Panc1 (cell line): Measurements from ENCODE around the gene THAP3. TPM values are rescaled to one million over a fixed set of nuclear protein-coding genes. Genes with fewer than 3 reads are reported as not detected.

Experiments
- ATAC-seq: fragments of 200-7000 bp; cut with Tn5 transposase; 2 replicates; pipeline ENCODE4 v1.9.1; 2020; ENCODE audit warnings: mild to moderate bottlenecking, moderate library complexity
- BruUV-seq: library from RNA; stranded (reverse); fragments of 400-500 nt; replicated peaks from 2 replicates; lab custom pipeline; 2021; lab: Mats Ljungman, UMichigan
- CTCF ChIA-PET: fragments of 300-600 bp; sonication (Branson Sonifier 250); formaldehyde crosslinking; loops from one replicate; lab custom pipeline; 2022; ENCODE audit warnings: antibody characterized with exemption; lab: Charles Lee
- POLR2A ChIA-PET: fragments of 300-600 bp; sonication (Branson Sonifier 250); formaldehyde crosslinking; loops from one replicate; lab custom pipeline; 2022; ENCODE audit warnings: antibody characterized with exemption; lab: Charles Lee
- DNase-seq: peaks from one replicate; pipeline ENCODE4 v3.0.0-alpha.2; 2010; ENCODE audit warnings: low read depth, low spot score
- H3K27ac ChIP-seq: 2 replicates; pipeline ENCODE4 v1.5.1; 2011; ENCODE audit warnings: mild to moderate bottlenecking, low read length, inconsistent platforms
- H3K27me3 ChIP-seq: fragments of 200-500 bp; sonication (Bioruptor generic); 2 replicates; pipeline ENCODE4 v1.6.0; 2014; ENCODE audit warnings: low read length, inconsistent platforms; ENCODE audit not compliant: control insufficient read depth, insufficient read depth
- H3K36me3 ChIP-seq: fragments of 200-500 bp; sonication (Bioruptor generic); 2 replicates; pipeline ENCODE4 v1.5.1; 2014; ENCODE audit warnings: inconsistent platforms, mild to moderate bottlenecking, low read length, moderate library complexity; ENCODE audit not compliant: control insufficient read depth, insufficient read depth
- H3K4me1 ChIP-seq: 2 replicates; pipeline ENCODE4 v1.5.1; 2011; ENCODE audit warnings: inconsistent platforms, mild to moderate bottlenecking, low read length, moderate library complexity; ENCODE audit not compliant: control insufficient read depth, insufficient read depth
- H3K4me3 ChIP-seq, 2 experiments: 2 replicates each; pipeline ENCODE4 v1.5.1; 2011 to 2012; ENCODE audit warnings: low read depth in 2 of 2, low read length in 2 of 2, mild to moderate bottlenecking in 2 of 2, inconsistent platforms in 1 of 2, moderate library complexity in 1 of 2
- H3K9me3 ChIP-seq: fragments of 200-500 bp; sonication (Bioruptor generic); 2 replicates; pipeline ENCODE4 v1.5.1; 2014; ENCODE audit warnings: low read depth, mild to moderate bottlenecking, inconsistent platforms, low read length, moderate library complexity; ENCODE audit not compliant: control insufficient read depth, insufficient read depth
- REST ChIP-seq, 2 experiments: IDR thresholded peaks; 2 replicates each; pipeline ENCODE4 v1.6.1; 2011 to 2012; ENCODE audit warnings: low read depth in 2 of 2, control low read depth in 1 of 2, low read length in 1 of 2, mild to moderate bottlenecking in 1 of 2, moderate library complexity in 1 of 2; ENCODE audit not compliant: insufficient read depth in 1 of 2
- SIN3A ChIP-seq: IDR thresholded peaks from 2 replicates; pipeline ENCODE4 v1.6.1; 2012; ENCODE audit warnings: low read depth, mild to moderate bottlenecking, low read length, moderate library complexity, borderline replicate concordance; ENCODE audit not compliant: insufficient read depth
- in situ Hi-C: cut with HindIII; loops from 2 replicates; pipeline ENCODE4 v1.10.0; 2016; ENCODE audit warnings: low sequenced_read_pairs, low pct_unique_long_range_greater_than_20kb
- intact Hi-C: fragments of 100-400 bp; cut with micrococcal nuclease; formaldehyde crosslinking; loops from one replicate; pipeline ENCODE4 v1.10.0; 2022; ENCODE audit not compliant: unreplicated experiment
- total RNA-seq: library from RNA; stranded (reverse); gene quantifications from one replicate; pipeline ENCODE4 v1.2.1, GENCODE V29; 2021; ENCODE audit not compliant: unreplicated experiment
- TF ChIP-seq, protein P1 (sequence below): fragments of 450-650 bp; IDR thresholded peaks from 2 replicates; pipeline ENCODE4 v1.5.1; 2017; ENCODE audit warnings: mild to moderate bottlenecking

Gene THAP3
- total RNA-seq, 1 experiment from 2014 or later = 24.9 TPM

- ATAC-seq (no peak), DNase-seq (no peak)
- Histone ChIP-seq H3K4me1 (peaks cover 23% of the 10 kb centered on the region), H3K4me3 (no peak overlapping the region), H3K27ac (no peak overlapping the region), H3K9me3 (no peaks in the 10 kb centered on the region), H3K27me3 (no peaks in the 10 kb centered on the region), H3K36me3 (peaks cover 7% of the 10 kb centered on the region; the same call in 1 of the 2 replicates)
- CTCF ChIA-PET = interaction anchor here (0.6 kb wide), 1 partner anchor 137 kb away, joined by 4 read pairs; no protein-coding TSS in a partner anchor
- intact Hi-C loops = no loop called here
- BruUV-seq = no TSS peak
- POLR2A ChIA-PET = no interaction called here
- in situ Hi-C loops = no loop called here
- TF ChIP-seq REST (IDR thresholded peaks at IDR 0.05; ENCODE audit: insufficient read depth in 1 of 2, low read depth in 2 of 2, low read length in 1 of 2) = no peak
Measured at GRCh38 chr1:6577831-6578525, 46.7 kb upstream of the THAP3 start.

GRCh38 chr1:6578624-6579373, 45.9 kb upstream of the THAP3 start:
- TF ChIP-seq SIN3A = no peak
- TF ChIP-seq, protein P1, sequence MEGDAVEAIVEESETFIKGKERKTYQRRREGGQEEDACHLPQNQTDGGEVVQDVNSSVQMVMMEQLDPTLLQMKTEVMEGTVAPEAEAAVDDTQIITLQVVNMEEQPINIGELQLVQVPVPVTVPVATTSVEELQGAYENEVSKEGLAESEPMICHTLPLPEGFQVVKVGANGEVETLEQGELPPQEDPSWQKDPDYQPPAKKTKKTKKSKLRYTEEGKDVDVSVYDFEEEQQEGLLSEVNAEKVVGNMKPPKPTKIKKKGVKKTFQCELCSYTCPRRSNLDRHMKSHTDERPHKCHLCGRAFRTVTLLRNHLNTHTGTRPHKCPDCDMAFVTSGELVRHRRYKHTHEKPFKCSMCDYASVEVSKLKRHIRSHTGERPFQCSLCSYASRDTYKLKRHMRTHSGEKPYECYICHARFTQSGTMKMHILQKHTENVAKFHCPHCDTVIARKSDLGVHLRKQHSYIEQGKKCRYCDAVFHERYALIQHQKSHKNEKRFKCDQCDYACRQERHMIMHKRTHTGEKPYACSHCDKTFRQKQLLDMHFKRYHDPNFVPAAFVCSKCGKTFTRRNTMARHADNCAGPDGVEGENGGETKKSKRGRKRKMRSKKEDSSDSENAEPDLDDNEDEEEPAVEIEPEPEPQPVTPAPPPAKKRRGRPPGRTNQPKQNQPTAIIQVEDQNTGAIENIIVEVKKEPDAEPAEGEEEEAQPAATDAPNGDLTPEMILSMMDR = no peak
- TF ChIP-seq REST (IDR thresholded peaks at IDR 0.05; ENCODE audit: insufficient read depth in 1 of 2, low read depth in 2 of 2, low read length in 1 of 2) = no peak
- intact Hi-C loops (no loop called here), in situ Hi-C loops (no loop called here)
- Histone ChIP-seq H3K36me3 (peaks cover 7% of the 10 kb centered on the region; the same call in 1 of the 2 replicates), H3K4me1 (peaks cover 23% of the 10 kb centered on the region), H3K27ac (peak overlapping the region; percentile 93), H3K9me3 (no peaks in the 10 kb centered on the region), H3K27me3 (no peaks in the 10 kb centered on the region), H3K4me3 (peak overlapping the region; percentile 86 to 90)
- ChIA-PET POLR2A (no interaction called here), CTCF (no interaction called here)
- ATAC-seq = no peak
- no TSS peak for BruUV-seq
- DNase-seq = no peak
